ENCODE data around the gene RAB40B. TPM values are rescaled to one million over a fixed set of nuclear protein-coding genes. Genes with fewer than 3 reads are reported as not detected.

RAB40B gene
- total RNA-seq, 6 experiments from 2014 or later: 8.0 to 14.8 (median 9.3) TPM

GRCh38 chr17:82605939-82606600 lies 92.4 kb downstream of the RAB40B start:
- Mint-ChIP-seq H3K27ac (no peak overlapping the region), H3K36me3 (ENCODE audit: low read depth) (peaks cover 45% of the 10 kb centered on the region)
- no peak for DNase-seq

More at GRCh38 chr17:82605939-82606600, 92.4 kb downstream of the RAB40B start:
- TF ChIP-seq, protein P1, sequence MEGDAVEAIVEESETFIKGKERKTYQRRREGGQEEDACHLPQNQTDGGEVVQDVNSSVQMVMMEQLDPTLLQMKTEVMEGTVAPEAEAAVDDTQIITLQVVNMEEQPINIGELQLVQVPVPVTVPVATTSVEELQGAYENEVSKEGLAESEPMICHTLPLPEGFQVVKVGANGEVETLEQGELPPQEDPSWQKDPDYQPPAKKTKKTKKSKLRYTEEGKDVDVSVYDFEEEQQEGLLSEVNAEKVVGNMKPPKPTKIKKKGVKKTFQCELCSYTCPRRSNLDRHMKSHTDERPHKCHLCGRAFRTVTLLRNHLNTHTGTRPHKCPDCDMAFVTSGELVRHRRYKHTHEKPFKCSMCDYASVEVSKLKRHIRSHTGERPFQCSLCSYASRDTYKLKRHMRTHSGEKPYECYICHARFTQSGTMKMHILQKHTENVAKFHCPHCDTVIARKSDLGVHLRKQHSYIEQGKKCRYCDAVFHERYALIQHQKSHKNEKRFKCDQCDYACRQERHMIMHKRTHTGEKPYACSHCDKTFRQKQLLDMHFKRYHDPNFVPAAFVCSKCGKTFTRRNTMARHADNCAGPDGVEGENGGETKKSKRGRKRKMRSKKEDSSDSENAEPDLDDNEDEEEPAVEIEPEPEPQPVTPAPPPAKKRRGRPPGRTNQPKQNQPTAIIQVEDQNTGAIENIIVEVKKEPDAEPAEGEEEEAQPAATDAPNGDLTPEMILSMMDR (IDR thresholded peaks at IDR 0.05): no peak
- Mint-ChIP-seq H3K27me3 (ENCODE audit: insufficient read depth) (peaks cover 2% of the 10 kb centered on the region), H3K9me3 (no peaks in the 10 kb centered on the region), H3K4me1 (ENCODE audit: low read depth) (no peaks in the 10 kb centered on the region; the same call in 1 of the 2 replicates), H3K4me3 (no peak overlapping the region)

Small RNAs within 50 kb of the gene (microRNA-seq; reads per million reads assigned to microRNA genes)
- not detected for gene MIR4525

Other genes starting within 250 kb of the RAB40B start
- 10 to 100 TPM; 47.4 to 60.5 (median 48.7) TPM for gene CYBC1, start 247.9 kb downstream of the RAB40B start, total RNA-seq (2021; fragmentation: NEBNext Ultra II Directional; extraction: Animal tissue kit (Norgen Biotek cat#: 25700))
- gene NARF, start 240.0 kb downstream of the RAB40B start, total RNA-seq (2021; fragmentation: NEBNext Ultra II Directional; extraction: Animal tissue kit (Norgen Biotek cat#: 25700)): 10 to 100 TPM; 25.2 to 38.1 (median 28.8) TPM
- gene FOXK2, start 179.0 kb downstream of the RAB40B start, total RNA-seq (2021; fragmentation: NEBNext Ultra II Directional; extraction: Animal tissue kit (Norgen Biotek cat#: 25700)): 10 to 100 TPM; 38.6 to 46.3 (median 41.1) TPM
- 10 to 100 TPM; 60.6 to 73.5 (median 66.3) TPM for gene WDR45B, start 50.3 kb downstream of the RAB40B start, total RNA-seq (2021; fragmentation: NEBNext Ultra II Directional; extraction: Animal tissue kit (Norgen Biotek cat#: 25700))
- 10 to 100 TPM; 27.7 to 36.3 (median 33.7) TPM for gene FN3KRP, start 18.0 kb upstream of the RAB40B start, total RNA-seq (2021; fragmentation: NEBNext Ultra II Directional; extraction: Animal tissue kit (Norgen Biotek cat#: 25700))
- 1 to 10 TPM in 5 of 6 experiments, under 1 TPM in 1; 0.96 to 2.9 (median 1.6) TPM for gene FN3K, start 36.9 kb upstream of the RAB40B start, total RNA-seq (2021; fragmentation: NEBNext Ultra II Directional; extraction: Animal tissue kit (Norgen Biotek cat#: 25700))
- gene TBCD, start 53.4 kb upstream of the RAB40B start, total RNA-seq (2021; fragmentation: NEBNext Ultra II Directional; extraction: Animal tissue kit (Norgen Biotek cat#: 25700)): 10 to 100 TPM; 47.3 to 67.6 (median 62.5) TPM
- not detected for gene ZNF750, start 141.3 kb upstream of the RAB40B start, total RNA-seq (2021; fragmentation: NEBNext Ultra II Directional; extraction: Animal tissue kit (Norgen Biotek cat#: 25700))